Lower leg skin (tissue), 4 donors: ENCODE results near the gene NOSTRIN. TPM values are rescaled to one million over a fixed set of nuclear protein-coding genes. Genes with fewer than 3 reads are reported as not detected.

ENCODE experiments used
- DNase-seq, 2 donors: peaks; one replicate each; pipeline ENCODE4 v3.0.0-alpha.2; 2019; ENCODE audit warnings: low spot score in 2 of 2
- H3K4me3 ChIP-seq: fragments of 200-600 bp; sonication (generic); 2 replicates; pipeline ENCODE4 v1.5.1; 2017; ENCODE audit warnings: mild to moderate bottlenecking, low read depth; ENCODE audit not compliant: poor library complexity, severe bottlenecking
- POLR2A ChIP-seq, 2 donors: fragments of 450-650 bp; IDR thresholded peaks; one replicate each; pipeline ENCODE4 v1.6.1; 2016 to 2017; ENCODE audit warnings: antibody characterized with exemption in 2 of 2, mild to moderate bottlenecking in 1 of 2, moderate library complexity in 1 of 2
- WGBS, 2 donors: methylation state at CpG; one replicate each; pipeline ENCODE4 v1.1.5; 2018; 5-methylcytosine and 5-hydroxymethylcytosine counted together
- intact Hi-C: fragments of 100-400 bp; cut with DNase I; formaldehyde crosslinking; loops from one replicate; pipeline ENCODE4 v1.15.0; 2023; ENCODE audit warnings: low total_unique reads
- total RNA-seq, 4 donors: library from RNA; depleted of rRNA; stranded (reverse); fragments of >200 nt; gene quantifications; one replicate each; pipeline ENCODE4 v1.1.0, GENCODE V29; 2016
- TF ChIP-seq, protein P1 (sequence below), 3 donors: fragments of 450-650 bp; IDR thresholded peaks; one replicate each; pipeline ENCODE4 v1.5.1; 2016; ENCODE audit warnings: antibody characterized with exemption in 3 of 3, mild to moderate bottlenecking in 3 of 3, moderate library complexity in 2 of 3

Gene NOSTRIN
- total RNA-seq = 10 to 100 TPM in 2 of 4 donors, 1 to 10 TPM in 2; 3.0 to 20.8 (median 11.0) TPM

- intact Hi-C loops = no loop called here
- no peak for DNase-seq
- peak within 1 kb of the TSS; percentile 13 for H3K4me3 ChIP-seq
- no peak for TF ChIP-seq POLR2A (IDR thresholded peaks at IDR 0.05)
- TF ChIP-seq, protein P1, sequence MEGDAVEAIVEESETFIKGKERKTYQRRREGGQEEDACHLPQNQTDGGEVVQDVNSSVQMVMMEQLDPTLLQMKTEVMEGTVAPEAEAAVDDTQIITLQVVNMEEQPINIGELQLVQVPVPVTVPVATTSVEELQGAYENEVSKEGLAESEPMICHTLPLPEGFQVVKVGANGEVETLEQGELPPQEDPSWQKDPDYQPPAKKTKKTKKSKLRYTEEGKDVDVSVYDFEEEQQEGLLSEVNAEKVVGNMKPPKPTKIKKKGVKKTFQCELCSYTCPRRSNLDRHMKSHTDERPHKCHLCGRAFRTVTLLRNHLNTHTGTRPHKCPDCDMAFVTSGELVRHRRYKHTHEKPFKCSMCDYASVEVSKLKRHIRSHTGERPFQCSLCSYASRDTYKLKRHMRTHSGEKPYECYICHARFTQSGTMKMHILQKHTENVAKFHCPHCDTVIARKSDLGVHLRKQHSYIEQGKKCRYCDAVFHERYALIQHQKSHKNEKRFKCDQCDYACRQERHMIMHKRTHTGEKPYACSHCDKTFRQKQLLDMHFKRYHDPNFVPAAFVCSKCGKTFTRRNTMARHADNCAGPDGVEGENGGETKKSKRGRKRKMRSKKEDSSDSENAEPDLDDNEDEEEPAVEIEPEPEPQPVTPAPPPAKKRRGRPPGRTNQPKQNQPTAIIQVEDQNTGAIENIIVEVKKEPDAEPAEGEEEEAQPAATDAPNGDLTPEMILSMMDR (IDR thresholded peaks at IDR 0.05) = no peak
- 65 to 66% methylated on average over 10 of the region's 10 CpGs for WGBS, 2 donors
Observed at GRCh38 chr2:168801961-168802858, at the start of gene NOSTRIN. TSS of gene NOSTRIN (plus strand) at chr2:168802637. CDS start at chr2:168802647, 10 bp downstream.

GRCh38 chr2:168753765-168754329 is 48.6 kb upstream of the NOSTRIN start:
- DNase-seq = no peak
- 98% methylated on average over 8 of the region's 8 CpGs for WGBS, 2 donors
- TF ChIP-seq POLR2A (IDR thresholded peaks at IDR 0.05) = no peak
- TF ChIP-seq, protein P1 (IDR thresholded peaks at IDR 0.05) = no peak
- H3K4me3 ChIP-seq = no peak overlapping the region
- intact Hi-C loops = loop anchor here (10.0 kb wide), 1 partner anchor 409 kb away; no protein-coding TSS in a partner anchor

- DNase-seq = no peak
- H3K4me3 ChIP-seq = no peak overlapping the region
- WGBS, 2 donors = 66 to 71% methylated on average over 3 of the region's 3 CpGs
- TF ChIP-seq POLR2A (IDR thresholded peaks at IDR 0.05) = no peak
- TF ChIP-seq, protein P1 (IDR thresholded peaks at IDR 0.05) = no peak
- intact Hi-C loops = loop anchor here (10.0 kb wide), 1 partner anchor 412 kb away; no protein-coding TSS in a partner anchor
Observed at GRCh38 chr2:168757223-168757622, 45.2 kb upstream of the NOSTRIN start.

DNA sequence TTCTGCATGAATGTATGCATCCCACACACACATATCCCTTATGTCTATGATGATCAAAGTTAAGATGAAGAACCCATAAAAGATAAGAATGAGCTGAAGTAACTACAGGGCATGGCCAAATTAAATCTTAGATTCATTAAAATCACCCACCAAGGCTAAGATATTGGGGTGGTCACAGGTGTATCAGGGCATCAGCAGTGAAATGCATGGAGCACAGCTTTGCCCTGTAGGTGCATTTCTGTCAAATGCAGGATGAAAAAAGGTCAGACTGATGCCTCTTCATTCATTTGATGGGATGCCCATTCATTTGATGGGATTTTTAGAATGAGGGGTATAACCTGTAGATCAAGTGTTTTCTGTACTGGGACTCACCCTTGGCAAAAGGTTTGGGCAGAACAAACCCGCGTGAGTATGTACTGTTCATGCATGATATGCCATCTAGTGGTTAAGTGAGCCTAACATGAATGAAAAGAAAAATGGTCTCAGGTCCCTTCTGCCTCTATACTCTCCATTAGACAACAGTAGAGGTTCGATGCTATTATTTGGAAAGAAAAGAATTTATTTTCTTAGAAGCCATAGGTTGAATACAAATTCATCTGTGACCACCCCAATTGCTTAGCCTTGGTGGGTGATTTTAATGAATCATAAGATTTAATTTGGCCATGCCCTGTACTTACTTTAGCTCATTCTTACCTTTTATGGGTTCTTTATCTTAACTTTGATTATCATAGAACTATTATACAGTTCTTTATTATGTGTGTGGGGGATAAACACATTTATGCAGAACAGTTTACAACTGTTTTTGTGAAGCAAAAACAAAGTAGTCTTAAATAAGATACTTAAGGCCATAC is 43.2 kb upstream of the NOSTRIN start:
- TF ChIP-seq, protein P1 (IDR thresholded peaks at IDR 0.05) = no peak
- TF ChIP-seq POLR2A (IDR thresholded peaks at IDR 0.05) = no peak
- whole genome bisulfite sequencing, 2 donors = 14 to 22% methylated on average over 3 of the region's 3 CpGs
- intact Hi-C loops = loop anchor here (10.0 kb wide), 1 partner anchor 414 kb away; no protein-coding TSS in a partner anchor
- no peak for DNase-seq
- H3K4me3 ChIP-seq = no peak overlapping the region

DNA sequence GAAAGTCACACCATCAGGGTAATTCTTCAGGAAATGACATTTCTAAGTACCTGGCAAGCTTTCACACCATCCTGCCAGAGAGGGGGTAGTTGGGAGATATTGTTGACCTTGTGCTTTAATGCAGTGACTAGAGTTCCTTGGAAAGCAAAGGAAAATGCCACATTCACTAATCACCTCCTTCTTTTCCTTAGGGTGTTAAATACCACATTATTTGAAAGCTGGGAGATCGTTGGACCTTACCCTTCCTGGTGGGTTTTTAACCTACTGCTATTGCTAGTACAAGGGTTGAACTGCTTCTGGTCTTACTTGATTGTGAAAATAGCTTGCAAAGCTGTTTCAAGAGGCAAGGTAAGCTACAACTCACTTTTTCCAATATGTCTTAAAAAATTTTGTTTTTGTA is 37.0 kb upstream of the NOSTRIN start:
- H3K4me3 ChIP-seq = no peak overlapping the region
- no peak for DNase-seq
- 71 to 74% methylated on average over 1 of the region's 1 CpG for WGBS, 2 donors
- TF ChIP-seq POLR2A (IDR thresholded peaks at IDR 0.05) = no peak
- TF ChIP-seq, protein P1 (IDR thresholded peaks at IDR 0.05) = no peak
- intact Hi-C loops = no loop called here
